HG03439 (cell line): ENCODE data around the gene ATP8A1.
A peak's percentile ranks its signal among the peaks of the same experiment; 100 is the strongest.
"Not testable (repeated sequence)": the region's sequence is repeated elsewhere in the genome, so short reads cannot be mapped to it uniquely, and the experiment has no call there.

Source experiments
- ATAC-seq: cut with Tn5 transposase; IDR thresholded peaks from one replicate; pipeline ENCODE4 v1.9.1; 2021; ENCODE audit warnings: mild to moderate bottlenecking, moderate library complexity; ENCODE audit not compliant: unreplicated experiment

Gene ATP8A1

GRCh38 chr4:42652529-42653231, 4.2 kb downstream of the ATP8A1 start:
- not testable (repeated sequence) for ATAC-seq

- ATAC-seq, result no peak
These were observed 7.0 kb downstream of the ATP8A1 start for GRCh38 chr4:42649870-42650269.

- ATAC-seq, result no peak
These were observed 9.8 kb downstream of the ATP8A1 start for GRCh38 chr4:42646999-42647541.

GRCh38 chr4:42646013-42646784, 10.7 kb downstream of the ATP8A1 start:
- ATAC-seq, result no peak

- ATAC-seq, result no peak
These were observed 12.0 kb downstream of the ATP8A1 start for GRCh38 chr4:42644897-42645296.

- ATAC-seq, result peak; percentile 50
These were observed 13.2 kb downstream of the ATP8A1 start for GRCh38 chr4:42643685-42644084.

- no peak for ATAC-seq
These were observed 13.9 kb downstream of the ATP8A1 start for GRCh38 chr4:42642845-42643615.

GRCh38 chr4:42642101-42642797, 14.7 kb downstream of the ATP8A1 start:
- ATAC-seq, result peak; percentile 23

- ATAC-seq, result no peak
These were observed 15.2 kb downstream of the ATP8A1 start for GRCh38 chr4:42641656-42642055.

- ATAC-seq, result no peak
These were observed 15.7 kb downstream of the ATP8A1 start for GRCh38 chr4:42641161-42641560.

- ATAC-seq, result no peak
These were observed 16.3 kb downstream of the ATP8A1 start for GRCh38 chr4:42640613-42641012.

GRCh38 chr4:42638993-42639392, 17.9 kb downstream of the ATP8A1 start:
- peak; percentile 56 for ATAC-seq

- no peak for ATAC-seq
These were observed 18.6 kb downstream of the ATP8A1 start for GRCh38 chr4:42638321-42638720.

- ATAC-seq, result no peak
These were observed 19.0 kb downstream of the ATP8A1 start for GRCh38 chr4:42637867-42638266.

- ATAC-seq, result no peak
These were observed 19.8 kb downstream of the ATP8A1 start for GRCh38 chr4:42637104-42637503.

- ATAC-seq, result no peak
These were observed 20.3 kb downstream of the ATP8A1 start for GRCh38 chr4:42636645-42636949.

- peak; percentile 75 for ATAC-seq
These were observed 23.1 kb downstream of the ATP8A1 start for GRCh38 chr4:42633605-42634388.

- no peak for ATAC-seq
These were observed 24.1 kb downstream of the ATP8A1 start for GRCh38 chr4:42632653-42633382.

- ATAC-seq, result no peak
These were observed 26.0 kb downstream of the ATP8A1 start for GRCh38 chr4:42630908-42631307.
